ENCODE results near the gene BICDL1. TPM values are rescaled to one million over a fixed set of nuclear protein-coding genes. Genes with fewer than 3 reads are reported as not detected.

The BICDL1 gene
- total RNA-seq, 1 experiment from 2014 or later, result 3.6 TPM

DNA sequence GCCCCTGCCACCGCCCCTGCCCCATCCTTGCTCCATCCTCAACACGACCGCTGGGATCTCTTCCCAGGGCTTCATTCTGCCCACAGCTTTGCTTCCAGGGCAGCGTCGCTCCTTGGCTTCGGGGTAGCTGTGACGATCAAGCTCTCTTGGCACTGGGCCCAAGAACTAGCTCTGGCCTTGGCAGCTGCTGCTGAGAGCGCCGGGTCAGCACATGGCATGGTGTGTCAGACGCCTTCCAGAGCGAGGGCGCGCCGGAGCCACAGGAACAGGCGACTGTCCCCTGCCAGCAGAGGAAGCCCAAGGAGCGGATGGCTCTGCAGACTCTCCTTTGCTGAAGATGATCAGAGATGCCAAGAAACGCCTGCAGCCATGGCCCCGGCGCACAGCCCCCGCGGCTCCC lies 111.6 kb downstream of the BICDL1 start:
- Histone ChIP-seq H3K27me3 (ENCODE audit: low read length) (no peaks in the 10 kb centered on the region), H3F3A (ENCODE audit: low read length, unreplicated experiment) (no peaks in the 10 kb centered on the region), H3K27ac (ENCODE audit: low read length) (no peak overlapping the region), H3K36me3 (ENCODE audit: low read depth, low read length) (peaks cover 50% of the 10 kb centered on the region), H3K4me3 (ENCODE audit: low read length) (no peak overlapping the region), H3K9me3 (ENCODE audit: low read length) (no peaks in the 10 kb centered on the region), H3K9ac (ENCODE audit: low read length) (no peak overlapping the region), H3K9me2 (replicated peaks; ENCODE audit: low read length) (no peaks in the 10 kb centered on the region), H2AFZ (ENCODE audit: low read length) (no peak overlapping the region), H3K4me1 (ENCODE audit: insufficient read depth, low read length) (no peaks in the 10 kb centered on the region), H4K20me1 (ENCODE audit: low read length) (peaks cover 40% of the 10 kb centered on the region), H3K4me2 (ENCODE audit: low read length) (no peak overlapping the region), H3K79me2 (ENCODE audit: low read length) (peaks cover 57% of the 10 kb centered on the region)
- no TSS peak for BruUV-seq (replicated peaks)
- TF ChIP-seq EZH2phosphoT487 (IDR thresholded peaks at IDR 0.05; ENCODE audit: borderline replicate concordance, low read length) (no peak), EZH2 (IDR thresholded peaks at IDR 0.05; ENCODE audit: low read length, unreplicated experiment) (no peak)
- TF ChIP-seq, protein P1, sequence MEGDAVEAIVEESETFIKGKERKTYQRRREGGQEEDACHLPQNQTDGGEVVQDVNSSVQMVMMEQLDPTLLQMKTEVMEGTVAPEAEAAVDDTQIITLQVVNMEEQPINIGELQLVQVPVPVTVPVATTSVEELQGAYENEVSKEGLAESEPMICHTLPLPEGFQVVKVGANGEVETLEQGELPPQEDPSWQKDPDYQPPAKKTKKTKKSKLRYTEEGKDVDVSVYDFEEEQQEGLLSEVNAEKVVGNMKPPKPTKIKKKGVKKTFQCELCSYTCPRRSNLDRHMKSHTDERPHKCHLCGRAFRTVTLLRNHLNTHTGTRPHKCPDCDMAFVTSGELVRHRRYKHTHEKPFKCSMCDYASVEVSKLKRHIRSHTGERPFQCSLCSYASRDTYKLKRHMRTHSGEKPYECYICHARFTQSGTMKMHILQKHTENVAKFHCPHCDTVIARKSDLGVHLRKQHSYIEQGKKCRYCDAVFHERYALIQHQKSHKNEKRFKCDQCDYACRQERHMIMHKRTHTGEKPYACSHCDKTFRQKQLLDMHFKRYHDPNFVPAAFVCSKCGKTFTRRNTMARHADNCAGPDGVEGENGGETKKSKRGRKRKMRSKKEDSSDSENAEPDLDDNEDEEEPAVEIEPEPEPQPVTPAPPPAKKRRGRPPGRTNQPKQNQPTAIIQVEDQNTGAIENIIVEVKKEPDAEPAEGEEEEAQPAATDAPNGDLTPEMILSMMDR (conservative IDR thresholded peaks at IDR 0.05; ENCODE audit: low read depth, low read length), result no peak
- ChIA-PET CTCF (no interaction called here), POLR2A (ENCODE audit: unreplicated experiment) (no interaction called here)
- no peak for ATAC-seq
- intact Hi-C loops (cut with micrococcal nuclease), result no loop called here
- no peak for DNase-seq

DNA sequence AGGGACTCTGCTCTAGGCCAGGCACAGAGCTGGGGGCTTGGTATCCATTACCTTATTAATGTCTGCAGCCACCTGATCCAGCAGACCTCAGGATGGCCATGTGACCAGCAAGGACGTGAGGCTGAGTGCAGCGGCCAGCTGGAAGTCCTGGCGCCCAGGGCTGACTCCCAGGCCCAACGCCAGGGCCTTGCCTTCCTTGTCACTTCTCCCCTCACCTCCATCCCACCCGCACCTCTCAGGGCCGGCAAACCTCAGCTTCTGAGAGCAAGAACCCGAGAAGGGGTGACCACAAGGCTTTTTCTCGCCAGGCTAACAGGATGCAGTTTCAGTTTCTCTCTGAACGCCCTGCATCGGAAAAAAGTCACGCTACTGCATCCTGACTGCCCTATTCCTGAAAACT lies 112.1 kb downstream of the BICDL1 start:
- Histone ChIP-seq H3K4me1 (ENCODE audit: insufficient read depth, low read length) (no peaks in the 10 kb centered on the region), H4K20me1 (ENCODE audit: low read length) (peaks cover 40% of the 10 kb centered on the region), H3K27me3 (ENCODE audit: low read length) (no peaks in the 10 kb centered on the region), H3K27ac (ENCODE audit: low read length) (no peak overlapping the region), H3K36me3 (ENCODE audit: low read depth, low read length) (peaks cover 44% of the 10 kb centered on the region), H3K9ac (ENCODE audit: low read length) (no peak overlapping the region), H2AFZ (ENCODE audit: low read length) (no peak overlapping the region), H3K9me3 (ENCODE audit: low read length) (no peaks in the 10 kb centered on the region), H3K79me2 (ENCODE audit: low read length) (peaks cover 62% of the 10 kb centered on the region), H3K4me2 (ENCODE audit: low read length) (no peak overlapping the region), H3K9me2 (replicated peaks; ENCODE audit: low read length) (no peaks in the 10 kb centered on the region), H3K4me3 (ENCODE audit: low read length) (no peak overlapping the region), H3F3A (ENCODE audit: low read length, unreplicated experiment) (no peaks in the 10 kb centered on the region)
- ChIA-PET POLR2A (ENCODE audit: unreplicated experiment) (no interaction called here), CTCF (no interaction called here)
- ATAC-seq (no peak), DNase-seq (no peak)
- BruUV-seq (replicated peaks), result no TSS peak
- TF ChIP-seq EZH2 (IDR thresholded peaks at IDR 0.05; ENCODE audit: low read length, unreplicated experiment) (no peak), EZH2phosphoT487 (IDR thresholded peaks at IDR 0.05; ENCODE audit: borderline replicate concordance, low read length) (no peak)
- TF ChIP-seq, protein P1 (conservative IDR thresholded peaks at IDR 0.05; ENCODE audit: low read depth, low read length), result no peak
- intact Hi-C loops (cut with micrococcal nuclease), result no loop called here

DNA sequence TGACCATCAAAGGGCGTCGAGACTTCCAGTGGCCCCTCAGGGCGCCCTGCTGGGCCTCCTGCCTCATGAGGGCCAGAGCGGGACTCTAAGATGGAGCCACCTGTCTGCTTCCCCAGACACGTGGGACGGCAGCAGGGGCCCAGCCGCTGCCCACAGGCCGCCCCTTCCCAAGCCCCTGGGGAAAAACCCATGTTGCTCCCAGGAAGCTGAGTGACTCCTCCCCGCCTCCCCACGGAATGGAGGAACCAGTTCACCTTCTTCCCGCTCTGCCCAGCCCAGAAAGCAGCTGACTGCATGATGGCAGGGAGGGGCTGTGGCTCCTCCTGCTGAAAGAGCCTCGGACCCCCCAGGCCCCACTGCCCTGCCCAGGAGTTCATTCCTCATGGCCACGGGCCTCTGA lies 112.6 kb downstream of the BICDL1 start:
- Histone ChIP-seq H3K79me2 (ENCODE audit: low read length) (peaks cover 66% of the 10 kb centered on the region), H3K4me3 (ENCODE audit: low read length) (no peak overlapping the region), H3K9ac (ENCODE audit: low read length) (no peak overlapping the region), H3K27me3 (ENCODE audit: low read length) (no peaks in the 10 kb centered on the region), H3K9me2 (replicated peaks; ENCODE audit: low read length) (no peaks in the 10 kb centered on the region), H3K4me2 (ENCODE audit: low read length) (no peak overlapping the region), H3K9me3 (ENCODE audit: low read length) (no peaks in the 10 kb centered on the region), H4K20me1 (ENCODE audit: low read length) (peaks cover 40% of the 10 kb centered on the region), H2AFZ (ENCODE audit: low read length) (no peak overlapping the region), H3K27ac (ENCODE audit: low read length) (no peak overlapping the region), H3F3A (ENCODE audit: low read length, unreplicated experiment) (no peaks in the 10 kb centered on the region), H3K36me3 (ENCODE audit: low read depth, low read length) (peaks cover 40% of the 10 kb centered on the region), H3K4me1 (ENCODE audit: insufficient read depth, low read length) (no peaks in the 10 kb centered on the region)
- POLR2A ChIA-PET (ENCODE audit: unreplicated experiment), result no interaction called here
- intact Hi-C loops (cut with micrococcal nuclease), result no loop called here
- DNase-seq (no peak), ATAC-seq (no peak)
- no TSS peak for BruUV-seq (replicated peaks)
- TF ChIP-seq EZH2 (IDR thresholded peaks at IDR 0.05; ENCODE audit: low read length, unreplicated experiment) (no peak), EZH2phosphoT487 (IDR thresholded peaks at IDR 0.05; ENCODE audit: borderline replicate concordance, low read length) (no peak)
- TF ChIP-seq, protein P1 (conservative IDR thresholded peaks at IDR 0.05; ENCODE audit: low read depth, low read length), result no peak
- CTCF ChIA-PET, result no interaction called here

Measured in PC-3 (cell line).